Measurements from ENCODE around the gene SAMD5. TPM values are rescaled to one million over a fixed set of nuclear protein-coding genes. Genes with fewer than 3 reads are reported as not detected.

The SAMD5 gene
- total and polyA plus RNA-seq, 9 of the 15 experiments (the other 6 are each of a cell fraction or from before 2014, with no cell fraction given), result 0.15 to 0.91 (median 0.55) TPM

DNA sequence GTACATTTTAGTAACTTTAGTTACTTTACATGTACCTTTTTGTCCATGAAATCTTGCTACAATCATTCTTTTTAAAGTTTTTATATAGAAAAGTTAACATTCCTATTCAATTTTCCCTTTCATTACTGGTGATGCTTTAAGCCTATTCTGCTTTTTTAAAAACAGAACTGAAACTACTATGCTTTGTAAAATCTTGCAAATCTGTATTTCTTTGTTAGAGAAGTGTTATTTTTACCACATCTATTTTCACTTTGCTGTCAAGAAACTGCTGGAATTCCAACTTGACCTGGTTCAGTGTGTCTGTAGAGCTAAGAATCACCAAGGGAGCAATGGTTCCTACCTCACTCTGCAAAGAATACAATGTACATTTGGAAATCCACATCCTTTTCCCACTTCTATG is 21.8 kb upstream of the SAMD5 start:
- CTCF ChIA-PET (ENCODE audit: low intra/inter-chr PET ratio), result no interaction called here
- POLR2A ChIA-PET, result interaction anchor here (0.6 kb wide), 1 partner anchor 17 kb away, joined by 3 read pairs; no protein-coding TSS in a partner anchor
- H4K20me1 ChIP-seq (replicated peaks; ENCODE audit: control insufficient read depth, insufficient read depth, low read length), result no peaks in the 10 kb centered on the region
- H3K4me2 ChIP-seq (ENCODE audit: insufficient read depth, low read length), result no peak overlapping the region
- intact Hi-C loops (cut with micrococcal nuclease), result no loop called here
- peaks cover 13 to 27% of the 10 kb centered on the region in 2 experiments for H3K27me3 ChIP-seq (ENCODE audit: control insufficient read depth in 2 of 2, insufficient read depth in 2 of 2, low read length in 2 of 2)
- no peak for FAIRE-seq
- no peaks in the 10 kb centered on the region for H3K36me3 ChIP-seq (ENCODE audit: control insufficient read depth, insufficient read depth, low read length)
- H3K4me3 ChIP-seq, result no peak overlapping the region
- no peaks in the 10 kb centered on the region for H3K79me2 ChIP-seq (ENCODE audit: control insufficient read depth, insufficient read depth, low read length)
- no peak overlapping the region for H2AFZ ChIP-seq (ENCODE audit: low read depth, low read length)
- no peaks in the 10 kb centered on the region for H3K9me3 ChIP-seq (replicated peaks; ENCODE audit: control insufficient read depth, insufficient read depth, low read depth, low read length)
- no peak overlapping the region for H3K9ac ChIP-seq (ENCODE audit: insufficient read depth in 1 of 2, low read depth in 2 of 2, low read length in 2 of 2)
- no TSS peak for BruUV-seq (replicated peaks)
- H3K9me1 ChIP-seq (ENCODE audit: control insufficient read depth, insufficient read depth, low read length), result no peaks in the 10 kb centered on the region
- no peaks in the 10 kb centered on the region for H3K4me1 ChIP-seq (replicated peaks in 1 of 2; ENCODE audit: control insufficient read depth in 2 of 2, insufficient read depth in 2 of 2, low read length in 2 of 2)
- in situ Hi-C loops (cut with MboI), result no loop called here
- DNase-seq (ENCODE audit: extremely low read depth in 1 of 4, low spot score in 3 of 4), result no peak
- no peak overlapping the region for H3K27ac ChIP-seq (ENCODE audit: extremely low read depth, low read depth, low read length)
- ATAC-seq, result no peak
- TF ChIP-seq, protein P1, sequence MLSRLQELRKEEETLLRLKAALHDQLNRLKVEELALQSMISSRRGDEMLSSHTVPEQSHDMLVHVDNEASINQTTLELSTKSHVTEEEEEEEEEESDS (CRISPR knock-in tag; IDR thresholded peaks at IDR 0.05), result no peak
- TF ChIP-seq PHF21A (IDR thresholded peaks at IDR 0.05; ENCODE audit: borderline replicate concordance, low read depth) (no peak), NONO (IDR thresholded peaks at IDR 0.05; ENCODE audit: low read depth in 2 of 2, low read length in 1 of 2) (no peak), ELF1 (tag; IDR thresholded peaks at IDR 0.05) (no peak), WHSC1 (IDR thresholded peaks at IDR 0.05; ENCODE audit: low read length) (no peak), HNRNPK (IDR thresholded peaks at IDR 0.05; ENCODE audit: low read depth, low read length, poor library complexity, severe bottlenecking) (no peak), POLR2B (IDR thresholded peaks at IDR 0.05; ENCODE audit: low read depth, partially characterized antibody) (no peak), MCM2 (IDR thresholded peaks at IDR 0.05; ENCODE audit: low read depth) (no peak), ZNF644 (tag; IDR thresholded peaks at IDR 0.05; ENCODE audit: low read depth) (no peak), SMAD2 (IDR thresholded peaks at IDR 0.05; ENCODE audit: low read depth, low read length) (no peak), ZC3H8 (IDR thresholded peaks at IDR 0.05) (no peak), ZNF778 (CRISPR knock-in tag; IDR thresholded peaks at IDR 0.05) (no peak)
- TF ChIP-seq, protein P2, sequence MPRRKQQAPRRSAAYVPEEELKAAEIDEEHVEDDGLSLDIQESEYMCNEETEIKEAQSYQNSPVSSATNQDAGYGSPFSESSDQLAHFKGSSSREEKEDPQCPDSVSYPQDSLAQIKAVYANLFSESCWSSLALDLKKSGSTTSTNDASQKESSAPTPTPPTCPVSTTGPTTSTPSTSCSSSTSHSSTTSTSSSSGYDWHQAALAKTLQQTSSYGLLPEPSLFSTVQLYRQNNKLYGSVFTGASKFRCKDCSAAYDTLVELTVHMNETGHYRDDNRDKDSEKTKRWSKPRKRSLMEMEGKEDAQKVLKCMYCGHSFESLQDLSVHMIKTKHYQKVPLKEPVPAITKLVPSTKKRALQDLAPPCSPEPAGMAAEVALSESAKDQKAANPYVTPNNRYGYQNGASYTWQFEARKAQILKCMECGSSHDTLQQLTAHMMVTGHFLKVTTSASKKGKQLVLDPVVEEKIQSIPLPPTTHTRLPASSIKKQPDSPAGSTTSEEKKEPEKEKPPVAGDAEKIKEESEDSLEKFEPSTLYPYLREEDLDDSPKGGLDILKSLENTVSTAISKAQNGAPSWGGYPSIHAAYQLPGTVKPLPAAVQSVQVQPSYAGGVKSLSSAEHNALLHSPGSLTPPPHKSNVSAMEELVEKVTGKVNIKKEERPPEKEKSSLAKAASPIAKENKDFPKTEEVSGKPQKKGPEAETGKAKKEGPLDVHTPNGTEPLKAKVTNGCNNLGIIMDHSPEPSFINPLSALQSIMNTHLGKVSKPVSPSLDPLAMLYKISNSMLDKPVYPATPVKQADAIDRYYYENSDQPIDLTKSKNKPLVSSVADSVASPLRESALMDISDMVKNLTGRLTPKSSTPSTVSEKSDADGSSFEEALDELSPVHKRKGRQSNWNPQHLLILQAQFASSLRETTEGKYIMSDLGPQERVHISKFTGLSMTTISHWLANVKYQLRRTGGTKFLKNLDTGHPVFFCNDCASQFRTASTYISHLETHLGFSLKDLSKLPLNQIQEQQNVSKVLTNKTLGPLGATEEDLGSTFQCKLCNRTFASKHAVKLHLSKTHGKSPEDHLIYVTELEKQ (CRISPR knock-in tag; IDR thresholded peaks at IDR 0.05), result no peak

Data from K562 (cell line).